CD4-positive, alpha-beta T cell treated with Interferon gamma for 1 hour (primary cell): Measurements from ENCODE around the gene TMEM176A.
"Not testable (repeated sequence)": the region's sequence is repeated elsewhere in the genome, so short reads cannot be mapped to it uniquely, and the experiment has no call there.

Experiments used
- DNase-seq: peaks from one replicate; pipeline ENCODE4 v3.0.0-alpha.2; 2020

TMEM176A gene, protein sequence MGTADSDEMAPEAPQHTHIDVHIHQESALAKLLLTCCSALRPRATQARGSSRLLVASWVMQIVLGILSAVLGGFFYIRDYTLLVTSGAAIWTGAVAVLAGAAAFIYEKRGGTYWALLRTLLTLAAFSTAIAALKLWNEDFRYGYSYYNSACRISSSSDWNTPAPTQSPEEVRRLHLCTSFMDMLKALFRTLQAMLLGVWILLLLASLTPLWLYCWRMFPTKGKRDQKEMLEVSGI

DNA sequence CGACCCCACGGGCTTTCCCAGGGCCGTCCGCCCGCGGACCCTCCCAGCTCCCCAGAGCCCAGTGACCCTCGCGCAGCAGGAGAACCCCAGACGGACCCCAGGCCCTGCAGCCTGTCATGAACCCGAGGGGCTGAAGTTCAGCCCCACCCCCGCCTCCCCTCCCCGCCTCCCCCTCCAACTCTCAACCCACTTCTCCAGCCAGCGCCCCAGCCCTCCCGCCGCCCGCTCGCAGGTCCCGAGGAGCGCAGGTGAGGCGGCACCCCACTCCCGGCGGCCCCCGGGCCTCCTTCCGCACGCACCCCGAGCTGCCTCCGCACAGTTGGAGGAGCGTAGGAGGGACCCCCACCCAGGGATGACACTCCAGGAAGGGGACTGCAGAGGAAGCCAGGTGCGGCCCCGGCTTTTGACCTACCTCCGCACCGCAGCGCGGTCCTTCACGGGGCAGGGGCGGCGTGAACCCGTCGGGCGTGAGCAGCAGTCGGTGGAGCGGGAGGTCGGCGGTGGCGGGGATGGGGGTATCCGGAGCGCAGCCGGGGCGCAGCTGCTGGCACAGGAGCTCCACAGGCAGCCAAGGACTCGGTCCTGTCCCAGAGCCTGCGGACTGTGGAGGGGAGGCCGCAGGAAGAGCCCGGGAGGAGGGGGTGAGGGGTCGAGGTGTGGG is at the start of gene TMEM176A:
TMEM176A (plus strand) TSS at position 189 of the 661 bp plus-strand sequence. CDS start 782 bp downstream, outside the sequence.
- no peak for DNase-seq

DNA sequence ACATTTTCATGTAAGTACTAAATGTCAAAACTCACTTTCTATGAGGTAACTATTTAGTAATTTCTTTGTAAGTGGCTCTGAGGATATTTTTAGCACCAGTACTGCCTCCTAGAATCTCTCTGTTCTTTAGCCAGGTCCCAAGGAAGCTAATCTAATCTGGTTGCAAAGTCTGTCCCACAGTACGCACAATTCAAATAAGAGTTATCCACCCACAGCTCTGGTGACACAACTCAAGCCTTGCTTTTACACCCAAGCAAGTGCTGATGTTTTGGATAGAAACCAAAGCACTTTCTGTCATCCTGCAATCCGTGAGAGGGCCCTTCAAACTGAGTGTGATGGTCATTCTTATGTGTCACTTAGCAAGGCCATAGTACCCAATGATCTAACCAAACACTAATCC is 48.9 kb upstream of the TMEM176A start:
- no peak for DNase-seq

DNA sequence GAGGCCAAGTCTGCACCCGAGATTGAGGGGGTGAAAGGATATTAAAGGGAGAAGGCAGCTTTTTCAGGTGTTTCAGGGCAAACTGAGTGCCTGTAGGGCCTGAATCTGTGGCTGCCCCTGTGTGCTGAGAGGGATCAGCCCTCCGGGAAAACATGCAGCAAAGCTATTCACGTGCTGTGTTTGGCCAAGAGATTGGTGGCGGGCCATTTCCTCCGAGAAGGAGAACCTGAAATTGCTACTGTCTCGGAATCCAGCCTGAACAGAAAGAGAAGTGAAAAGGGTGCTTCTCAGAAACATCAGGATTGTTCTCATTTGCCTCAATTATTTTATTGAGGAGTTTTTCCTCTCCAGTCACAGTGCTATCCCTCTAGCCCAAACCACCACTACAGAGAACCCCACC is 47.3 kb upstream of the TMEM176A start:
- DNase-seq: no peak

DNA sequence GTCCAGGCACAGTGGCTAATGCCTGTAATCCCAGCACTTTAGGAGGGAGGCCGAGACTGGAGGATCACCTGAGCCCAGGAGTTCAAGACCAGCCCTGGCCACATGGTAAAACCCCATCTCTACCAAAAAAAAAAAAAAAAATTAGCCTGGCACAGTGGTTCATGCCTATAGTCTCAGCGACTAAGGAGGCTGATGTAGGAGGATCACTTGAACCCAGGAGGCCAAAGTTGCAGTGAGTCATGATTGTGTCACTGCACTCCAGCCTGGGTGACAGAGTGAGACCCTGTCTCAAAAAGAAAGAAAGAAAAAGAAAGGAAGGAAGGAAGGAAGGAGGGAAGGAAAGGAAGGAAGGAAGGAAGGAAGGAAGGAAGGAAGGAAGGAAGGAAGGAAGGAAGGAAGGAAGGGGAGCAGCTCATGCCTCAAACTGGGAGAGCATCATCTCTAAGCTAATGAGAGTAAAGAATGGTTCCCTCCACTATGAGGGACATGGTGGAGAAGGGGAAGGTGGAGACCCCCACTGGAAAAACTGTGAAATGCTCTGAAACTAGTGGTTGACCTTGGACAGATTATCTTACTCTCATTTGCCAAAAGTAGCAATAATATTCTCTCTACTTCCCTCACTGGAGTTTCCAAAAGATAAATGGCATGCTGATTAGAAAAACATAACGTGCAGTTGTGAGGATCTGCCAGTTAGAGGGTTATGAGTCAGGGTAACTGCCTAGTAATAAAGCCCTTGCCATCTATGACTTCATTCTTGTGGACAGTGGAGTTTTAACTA is 46.6 kb upstream of the TMEM176A start:
- DNase-seq: no peak

DNA sequence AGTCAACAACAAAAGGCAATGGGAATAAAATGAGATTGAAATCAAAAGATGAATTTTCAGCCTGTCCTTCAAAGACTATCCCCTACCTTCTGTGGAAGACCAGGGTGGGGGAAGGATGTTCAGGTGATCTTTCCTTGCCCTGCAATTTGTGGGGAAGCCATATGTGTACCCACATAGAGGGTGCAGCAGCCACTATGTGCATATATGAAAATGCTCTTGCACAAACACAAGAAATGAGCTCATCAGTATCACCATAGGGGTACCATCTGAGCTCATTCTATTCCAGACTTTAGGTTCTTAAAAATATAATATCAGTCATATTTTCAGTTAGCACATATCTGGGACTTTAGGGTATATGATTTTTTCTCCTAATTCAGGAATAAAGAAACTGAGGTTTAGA is 45.6 kb upstream of the TMEM176A start:
- DNase-seq: no peak

DNA sequence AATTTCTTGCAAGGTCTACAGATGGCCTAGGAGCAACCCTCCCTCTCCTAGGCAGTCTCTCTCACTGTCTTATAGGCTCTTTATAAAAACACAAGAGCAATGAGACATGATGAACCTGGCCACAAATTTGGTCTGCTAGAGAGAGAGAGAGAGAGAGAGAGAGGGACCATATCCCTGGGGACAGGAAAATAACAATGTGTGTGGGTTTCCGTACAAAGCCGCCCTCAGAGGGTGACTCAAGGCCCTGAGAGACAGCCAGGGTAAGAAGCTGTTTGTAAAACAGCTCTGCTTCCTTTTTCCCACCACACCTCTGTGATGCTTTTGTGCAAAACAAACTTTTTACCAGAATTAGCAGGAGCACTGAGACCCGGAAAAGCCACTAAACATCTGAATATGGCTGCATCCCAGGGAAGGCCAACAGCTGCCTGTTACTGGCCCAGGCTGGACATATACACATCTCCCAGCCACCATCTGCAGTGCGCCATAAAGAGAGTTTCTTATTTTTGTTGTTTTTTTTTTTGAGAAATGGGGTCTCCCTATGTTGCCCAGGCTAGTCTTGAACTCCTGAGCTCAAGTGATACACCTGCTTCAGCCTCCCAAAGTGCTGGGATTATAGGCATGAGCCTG is 45.0 kb upstream of the TMEM176A start:
- peak; percentile 75 for DNase-seq

DNA sequence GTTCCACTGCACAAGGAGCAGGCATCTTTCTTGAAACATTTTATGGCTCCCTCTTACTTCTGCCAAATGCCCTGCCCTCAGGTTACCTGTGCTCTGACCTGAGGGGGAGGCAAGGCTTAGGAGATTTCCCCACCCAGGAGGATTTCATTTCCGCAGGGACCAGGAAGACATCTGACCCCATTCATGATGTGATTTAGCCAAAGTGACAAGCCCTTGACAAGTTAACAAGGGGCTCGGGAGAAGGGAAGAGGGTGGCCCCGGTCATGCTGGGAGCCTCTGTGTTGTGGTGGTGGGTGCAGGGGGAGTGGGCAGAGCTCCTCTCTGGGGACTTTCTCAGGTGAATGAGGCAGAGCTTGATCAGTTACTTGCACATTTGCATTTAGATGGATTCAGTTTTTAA is 44.4 kb upstream of the TMEM176A start:
- no peak for DNase-seq

DNA sequence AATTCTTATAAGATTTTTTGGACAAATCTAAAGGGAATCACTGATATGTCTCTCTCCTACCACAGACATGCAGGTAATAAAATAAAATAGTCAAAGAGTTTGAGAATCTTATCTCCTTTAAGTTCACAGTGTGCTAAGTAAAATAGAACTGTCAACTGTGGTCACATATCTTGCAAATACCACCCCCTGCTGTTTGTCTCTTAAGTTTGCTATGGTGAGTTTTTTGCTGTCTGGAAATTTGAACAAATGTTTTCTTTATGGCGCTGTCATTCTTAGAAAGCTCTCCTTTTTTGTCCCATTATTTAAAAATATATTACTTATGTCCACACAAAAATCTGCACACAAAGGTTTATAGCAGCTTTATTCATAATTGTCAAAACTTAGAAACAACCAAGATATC is 43.7 kb upstream of the TMEM176A start:
- DNase-seq: no peak

DNA sequence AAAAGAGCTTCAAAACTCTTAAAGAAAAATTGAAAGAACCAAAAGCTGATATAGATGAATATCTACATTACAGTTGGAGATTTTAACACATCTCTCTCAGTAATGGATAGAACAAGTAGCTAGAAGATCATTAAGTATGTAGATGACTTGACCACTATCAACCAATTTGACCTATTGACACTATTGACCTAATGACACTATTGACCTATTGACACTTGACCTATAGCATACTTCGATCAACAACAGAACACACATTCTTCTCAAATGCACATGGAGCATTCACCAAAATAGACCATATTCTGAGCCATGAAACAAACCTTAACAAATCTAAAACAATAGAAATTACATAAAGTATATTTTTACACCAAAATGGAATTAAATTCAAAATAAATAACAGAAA is 41.1 kb upstream of the TMEM176A start:
- no peak for DNase-seq

DNA sequence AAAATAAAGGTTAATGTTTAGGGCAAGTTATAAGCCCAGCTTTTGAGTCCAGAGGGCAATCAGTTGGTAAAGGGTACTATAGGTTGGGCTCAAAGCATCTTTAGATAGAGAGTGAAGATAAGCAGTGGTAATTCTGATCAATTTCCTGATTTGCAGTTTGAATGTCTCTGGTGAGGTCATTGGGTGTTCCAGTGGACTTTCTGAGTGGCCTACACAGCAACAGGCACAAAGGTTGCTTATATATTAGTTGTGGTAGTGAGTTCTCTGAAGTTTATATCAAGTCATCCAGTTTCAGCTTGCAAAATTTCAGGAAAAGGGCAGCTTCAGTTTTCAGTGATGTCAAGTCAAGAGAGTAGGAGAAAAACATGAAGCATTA is 34.2 kb upstream of the TMEM176A start:
- DNase-seq: no peak

DNA sequence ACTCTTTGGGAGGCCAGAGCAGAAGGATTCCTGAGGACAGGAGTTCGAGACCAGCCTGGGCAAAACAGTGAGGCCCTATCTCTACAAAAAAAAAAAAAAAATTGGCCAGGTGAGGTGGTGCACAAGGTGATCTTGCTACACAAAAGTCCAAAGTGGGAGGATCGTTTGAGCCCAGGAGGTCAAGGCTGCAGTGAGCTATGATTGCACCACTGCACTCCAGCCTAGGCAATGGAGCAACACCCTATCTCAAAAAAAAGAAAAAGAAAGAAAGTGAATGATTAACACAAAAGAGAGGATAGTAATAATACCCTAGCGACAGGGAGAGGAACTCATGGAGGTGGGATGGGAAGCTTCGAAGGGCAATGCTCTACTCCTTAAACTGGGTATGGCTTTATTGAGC is 30.8 kb upstream of the TMEM176A start:
- DNase-seq: no peak

DNA sequence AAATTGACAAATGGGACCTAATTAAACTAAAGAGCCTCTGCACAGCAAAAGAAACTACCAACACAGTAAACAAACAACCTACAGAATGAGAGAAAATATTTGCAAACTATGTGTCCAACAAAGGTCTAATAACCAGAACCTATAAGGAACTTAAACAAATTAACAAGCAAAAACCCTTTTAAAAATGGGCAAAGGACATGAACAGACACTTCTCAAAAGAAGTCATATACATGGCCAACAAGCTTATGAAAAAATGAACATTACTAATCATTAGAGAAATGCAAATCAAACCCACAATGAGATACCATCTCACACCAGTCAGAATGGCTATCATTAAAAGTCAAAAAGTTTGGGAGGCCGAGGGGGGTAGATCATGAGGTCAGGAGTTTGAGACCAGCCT is 26.4 kb upstream of the TMEM176A start:
- DNase-seq: not testable (repeated sequence)

DNA sequence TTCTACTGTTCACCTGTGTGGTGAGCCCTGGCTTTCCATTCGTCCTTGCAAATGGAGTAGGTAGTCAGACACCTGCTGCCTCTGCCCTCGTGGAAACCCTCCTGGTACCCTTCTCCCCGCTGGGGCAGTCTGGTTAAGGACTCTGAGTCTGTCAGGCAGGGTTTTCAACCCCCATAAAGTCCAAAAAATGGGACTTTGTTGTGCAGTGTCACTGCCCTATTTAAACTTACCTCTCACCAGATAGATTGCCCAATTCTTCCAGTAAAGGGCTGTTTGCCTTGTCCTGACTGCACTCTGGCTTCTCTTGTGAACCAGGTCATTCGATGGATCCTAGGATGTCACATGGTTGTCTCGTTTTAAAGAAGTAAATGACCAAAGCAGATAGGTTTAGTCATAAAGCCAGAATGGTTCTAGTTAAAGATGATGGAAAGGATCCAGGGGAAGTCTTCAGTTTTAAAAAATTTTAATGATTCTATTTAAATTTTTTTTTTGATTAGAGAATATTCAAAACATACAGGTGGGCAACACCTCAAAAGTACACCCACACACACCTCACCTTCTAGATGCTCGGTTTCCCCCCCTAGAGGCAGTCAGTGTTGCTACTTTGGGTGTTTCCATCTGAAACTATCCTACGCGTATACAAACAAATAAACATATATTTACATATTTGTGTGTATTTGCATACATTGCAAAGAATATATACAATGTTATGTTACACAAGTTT is 22.4 kb upstream of the TMEM176A start:
- DNase-seq: no peak

DNA sequence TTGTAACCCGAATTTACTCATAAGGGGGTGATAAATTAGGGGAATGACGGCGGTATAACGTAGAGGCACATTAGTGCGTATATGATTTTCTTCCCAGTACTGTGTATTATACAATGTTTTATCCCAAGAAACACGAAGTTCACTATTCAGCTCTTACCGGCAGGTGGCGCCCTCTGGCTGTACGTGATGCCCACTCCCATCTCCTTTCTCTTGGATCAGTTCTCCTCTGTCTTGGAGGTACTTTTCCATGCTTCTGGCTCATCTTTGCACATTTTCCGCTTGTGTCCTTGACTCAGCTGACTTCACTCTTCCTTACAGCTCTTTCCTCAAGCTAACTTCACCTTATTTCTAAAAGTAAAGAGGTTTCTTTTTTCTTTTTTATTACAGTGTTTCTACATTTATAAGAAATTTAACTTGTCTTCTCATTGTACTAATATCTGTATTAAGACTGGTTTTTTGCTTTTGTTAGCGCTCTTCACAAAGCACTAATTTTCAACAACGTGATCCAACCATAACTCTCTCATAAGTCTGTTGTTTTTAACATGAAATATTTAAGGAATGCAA is 21.7 kb upstream of the TMEM176A start:
- DNase-seq: peak; percentile 52

DNA sequence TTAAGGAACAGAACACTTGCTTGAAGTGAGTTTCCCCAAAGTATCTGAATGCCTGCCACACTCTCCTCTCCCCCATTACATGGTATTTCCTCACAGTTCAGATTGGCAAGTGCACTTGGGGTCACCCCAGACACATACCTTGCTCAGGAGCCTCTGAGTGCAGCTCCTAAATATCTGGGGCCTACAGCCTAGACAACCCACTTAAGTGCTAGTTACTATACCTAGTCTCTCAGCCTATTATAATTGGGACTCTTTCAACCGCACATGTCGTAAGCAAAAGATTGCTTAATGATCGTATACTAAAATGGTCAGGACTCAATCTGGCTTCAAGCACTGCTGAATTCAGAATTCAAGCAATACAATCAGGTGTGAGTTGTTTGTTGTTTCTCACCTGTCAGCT is 20.3 kb upstream of the TMEM176A start:
- DNase-seq: no peak

DNA sequence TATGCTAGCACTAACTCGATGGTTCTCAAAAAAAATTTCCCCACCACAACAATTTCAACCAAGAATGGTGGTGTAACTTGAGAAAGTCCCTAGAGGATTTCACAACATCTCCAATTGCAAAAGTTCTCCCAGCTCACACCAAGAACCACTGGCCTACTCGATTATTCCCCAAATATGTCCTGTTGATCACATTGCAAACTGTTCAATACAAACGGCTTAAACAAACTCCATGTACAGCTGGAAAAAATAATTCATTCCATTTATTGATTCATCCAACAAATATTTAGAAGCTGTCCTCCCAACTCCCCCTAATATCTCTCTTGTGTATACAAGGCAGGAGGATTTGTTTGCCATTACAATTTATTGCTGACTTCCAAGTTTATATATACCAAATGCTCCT is 19.5 kb upstream of the TMEM176A start:
- DNase-seq: no peak

DNA sequence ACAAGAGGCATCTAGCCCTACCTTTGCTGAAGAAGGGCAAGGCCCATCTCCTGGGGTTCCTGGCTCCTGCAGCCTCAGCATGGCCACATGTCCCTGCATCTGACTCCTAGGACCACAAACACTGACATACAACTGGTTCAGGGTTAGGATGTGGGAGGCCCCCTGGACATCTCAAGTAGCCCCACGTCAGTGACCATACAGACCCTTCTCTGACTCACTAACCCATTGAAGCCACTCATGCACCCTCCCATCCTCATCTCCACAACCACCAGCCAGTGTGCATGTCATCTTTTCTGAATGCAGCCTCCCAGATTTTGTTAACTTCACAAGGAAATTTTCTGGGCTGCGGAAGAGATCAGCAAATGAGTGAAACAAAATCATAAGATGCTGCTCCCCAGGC is 18.6 kb upstream of the TMEM176A start:
- no peak for DNase-seq

DNA sequence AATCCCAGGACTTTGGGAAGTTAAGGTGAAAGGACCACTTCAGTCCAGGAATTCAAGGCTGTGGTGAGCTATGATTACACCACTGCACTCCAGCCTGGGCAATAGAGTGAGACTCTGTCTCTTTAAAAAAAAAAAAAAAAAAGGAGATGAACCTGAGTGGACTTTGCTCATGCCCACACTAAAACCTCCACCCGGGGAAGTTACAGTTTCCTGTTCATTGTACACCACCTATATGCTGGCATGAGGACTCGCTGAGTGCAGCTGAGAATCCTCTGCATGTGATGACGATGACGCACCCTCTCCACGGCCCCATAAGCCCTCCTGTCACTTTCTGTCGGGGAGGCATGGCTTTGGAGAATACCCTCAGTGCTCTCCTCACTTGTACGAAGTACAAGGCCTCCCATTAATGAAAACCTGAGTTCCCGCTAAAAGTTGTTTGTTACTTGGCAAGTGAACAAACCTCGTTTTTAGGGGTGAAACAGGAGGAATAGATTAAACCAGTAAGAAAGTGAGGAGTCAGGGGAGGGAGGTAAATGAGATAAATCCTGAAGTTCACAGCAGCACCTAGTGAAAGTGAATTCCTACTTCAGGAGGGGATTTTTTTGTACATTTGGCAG is 16.3 kb upstream of the TMEM176A start:
- peak; percentile 36 for DNase-seq

DNA sequence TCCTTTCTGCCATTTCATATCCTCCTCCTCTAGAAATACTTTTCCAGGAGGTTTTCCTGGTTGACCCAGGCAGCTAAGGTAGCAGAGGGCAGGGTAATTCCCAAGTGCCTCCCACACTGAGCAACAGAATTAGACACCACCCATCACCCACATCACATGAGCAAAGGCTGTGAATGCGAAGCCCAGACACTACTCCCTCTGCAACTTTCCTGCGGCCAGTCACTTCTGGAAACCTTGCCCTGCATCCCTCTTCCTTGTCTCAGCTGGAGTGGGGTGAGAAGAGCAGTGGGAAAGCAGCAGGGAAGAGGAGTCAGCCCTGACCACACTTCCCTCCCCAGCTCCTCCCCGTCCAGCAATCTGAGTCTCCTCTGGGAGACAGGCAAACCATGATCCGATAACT is 15.6 kb upstream of the TMEM176A start:
- no peak for DNase-seq

DNA sequence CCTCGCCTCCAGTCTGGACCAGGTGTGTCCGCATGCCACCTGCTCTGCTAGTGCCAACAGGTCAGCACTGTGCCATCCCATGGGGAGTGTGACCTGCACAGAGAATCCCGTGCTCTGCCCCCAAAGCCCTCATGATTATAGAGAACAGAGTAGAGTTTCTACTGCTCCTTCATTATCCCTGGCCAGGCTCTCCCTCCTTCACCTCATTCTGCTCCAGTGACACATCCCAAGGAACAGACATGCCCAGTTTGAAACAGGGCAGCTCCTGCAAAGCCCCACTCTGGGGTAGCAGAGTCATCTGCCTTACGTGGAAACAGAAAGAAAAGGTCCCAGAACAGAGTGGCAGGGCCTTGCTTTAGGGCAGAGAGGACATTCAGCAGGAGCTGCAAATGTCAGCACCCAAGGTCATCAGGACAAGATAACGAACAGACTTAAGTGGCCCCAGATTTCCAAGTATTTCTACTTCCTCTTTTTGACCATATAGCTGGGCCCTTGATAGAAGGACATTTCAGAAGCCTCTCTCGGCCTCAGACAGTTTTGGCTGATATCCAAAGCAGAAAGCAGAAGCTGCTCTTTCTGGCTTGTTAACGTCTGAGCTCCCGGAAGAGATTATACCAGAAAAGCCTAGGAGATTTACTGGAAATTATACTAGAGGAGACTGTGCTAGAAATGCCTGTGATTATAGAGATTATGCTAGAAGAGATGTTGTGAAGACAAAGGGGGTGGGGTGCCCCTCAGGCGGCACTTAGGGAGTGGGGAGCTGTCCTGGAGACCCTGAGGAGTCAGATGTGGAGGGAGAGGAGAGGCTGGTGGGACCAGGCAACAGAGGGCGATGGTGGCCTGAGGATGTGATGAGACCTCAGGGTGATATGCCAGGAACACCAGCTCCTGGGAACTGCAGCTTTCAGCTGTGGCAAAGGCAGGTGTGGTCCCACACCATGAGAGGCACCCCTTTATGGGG is 13.0 kb upstream of the TMEM176A start:
- peak; percentile 52 for DNase-seq
